NCI-H1694 (cell line): ENCODE results near the gene CCL20.

Experiments used
- DNase-seq: peaks from one replicate; lab custom pipeline; 2025; lab: John Stamatoyannopoulos, UW

Gene CCL20

DNA sequence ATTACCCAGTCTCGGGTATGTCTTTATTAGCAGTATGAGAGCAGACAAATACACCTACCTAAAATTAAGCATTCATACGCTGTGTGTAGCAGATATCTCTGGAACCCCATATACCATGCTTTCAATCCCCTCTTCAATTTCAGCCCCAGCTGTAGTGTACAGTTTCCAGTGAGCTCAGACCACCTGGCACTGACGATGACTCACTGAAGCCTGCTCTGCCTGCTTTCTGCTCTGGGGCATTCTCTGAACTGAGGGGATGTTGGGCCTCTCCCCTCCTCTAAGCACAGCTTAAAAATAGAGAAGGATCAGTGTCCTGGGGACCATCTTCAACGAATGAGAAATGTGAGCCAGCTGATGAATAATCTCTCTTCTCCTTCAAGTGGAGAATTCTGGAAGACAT, 8.7 kb upstream of the CCL20 start:
- DNase-seq, result no peak

GRCh38 chr2:227805578-227805977, 8.1 kb upstream of the CCL20 start:
- DNase-seq, result no peak

DNA sequence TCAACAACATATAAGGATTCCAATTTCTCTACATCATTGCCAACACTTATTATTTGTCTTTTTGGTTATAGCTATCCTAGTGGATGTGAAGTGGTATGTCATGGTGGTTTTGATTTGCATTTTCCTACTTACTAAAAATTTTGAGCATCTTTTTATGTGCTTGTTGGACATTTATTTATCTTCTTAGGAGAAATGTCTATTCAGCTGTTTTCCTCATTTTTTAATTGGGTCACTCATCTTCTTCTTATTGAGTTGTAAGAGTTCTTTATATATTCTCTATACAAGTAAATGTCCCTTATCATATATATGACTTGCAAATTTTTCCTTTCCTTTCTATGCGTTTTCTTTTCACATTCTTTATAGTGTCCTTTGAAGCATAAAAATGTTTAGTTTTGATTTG, 4.7 kb upstream of the CCL20 start:
- DNase-seq, result no peak

- DNase-seq, result no peak
These were observed 1.6 kb upstream of the CCL20 start for GRCh38 chr2:227812001-227812400.

DNA sequence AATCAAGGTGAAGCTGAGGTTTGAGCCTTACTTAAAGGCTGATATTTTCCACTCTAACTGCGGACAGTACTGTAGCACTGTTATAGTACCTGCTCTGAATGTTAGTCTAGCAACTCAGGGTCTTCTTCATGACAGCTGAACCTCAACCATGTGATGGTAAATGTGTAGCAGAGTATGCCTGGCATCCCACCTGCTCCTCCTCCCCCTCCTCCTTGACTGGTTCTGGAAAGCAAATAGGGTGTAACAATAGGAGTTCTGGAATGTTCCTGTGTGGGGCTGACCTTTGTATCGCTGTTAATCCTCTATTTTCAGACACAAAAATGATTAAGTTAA, 447 bp upstream of the CCL20 start:
- no peak for DNase-seq

GRCh38 chr2:227815066-227815465, 1.4 kb downstream of the CCL20 start:
- no peak for DNase-seq

DNA sequence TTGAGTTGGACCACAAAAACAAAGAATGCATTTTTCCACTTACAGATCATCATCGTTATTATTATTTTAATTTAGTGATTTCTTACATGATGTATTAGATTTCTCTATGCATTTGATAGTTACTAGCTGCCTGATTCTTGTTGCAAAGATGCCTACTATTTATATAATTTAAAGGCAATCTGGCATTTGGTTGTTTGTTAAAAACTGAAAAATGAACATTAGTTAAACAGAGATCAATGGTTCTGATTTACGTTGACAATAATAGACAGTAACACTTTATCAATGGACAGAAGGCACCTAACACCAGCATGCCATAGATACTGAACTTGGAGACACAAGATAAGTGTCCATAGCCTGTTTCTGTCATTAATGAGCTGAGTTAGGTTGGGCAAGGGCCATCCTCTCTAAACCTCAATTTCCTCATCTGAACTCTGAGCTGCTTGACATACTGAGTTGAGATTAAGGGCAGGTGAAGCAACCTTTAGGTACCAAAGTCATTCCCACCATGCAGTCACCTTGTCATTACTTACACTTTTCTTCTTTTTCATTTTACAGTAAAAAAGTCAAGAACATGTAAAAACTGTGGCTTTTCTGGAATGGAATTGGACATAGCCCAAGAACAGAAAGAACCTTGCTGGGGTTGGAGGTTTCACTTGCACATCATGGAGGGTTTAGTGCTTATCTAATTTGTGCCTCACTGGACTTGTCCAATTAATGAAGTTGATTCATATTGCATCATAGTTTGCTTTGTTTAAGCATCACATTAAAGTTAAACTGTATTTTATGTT, 3.1 kb downstream of the CCL20 start:
- no peak for DNase-seq

GRCh38 chr2:227817336-227817735, 3.7 kb downstream of the CCL20 start:
- no peak for DNase-seq

GRCh38 chr2:227817850-227818674, 4.4 kb downstream of the CCL20 start:
- no peak for DNase-seq

DNA sequence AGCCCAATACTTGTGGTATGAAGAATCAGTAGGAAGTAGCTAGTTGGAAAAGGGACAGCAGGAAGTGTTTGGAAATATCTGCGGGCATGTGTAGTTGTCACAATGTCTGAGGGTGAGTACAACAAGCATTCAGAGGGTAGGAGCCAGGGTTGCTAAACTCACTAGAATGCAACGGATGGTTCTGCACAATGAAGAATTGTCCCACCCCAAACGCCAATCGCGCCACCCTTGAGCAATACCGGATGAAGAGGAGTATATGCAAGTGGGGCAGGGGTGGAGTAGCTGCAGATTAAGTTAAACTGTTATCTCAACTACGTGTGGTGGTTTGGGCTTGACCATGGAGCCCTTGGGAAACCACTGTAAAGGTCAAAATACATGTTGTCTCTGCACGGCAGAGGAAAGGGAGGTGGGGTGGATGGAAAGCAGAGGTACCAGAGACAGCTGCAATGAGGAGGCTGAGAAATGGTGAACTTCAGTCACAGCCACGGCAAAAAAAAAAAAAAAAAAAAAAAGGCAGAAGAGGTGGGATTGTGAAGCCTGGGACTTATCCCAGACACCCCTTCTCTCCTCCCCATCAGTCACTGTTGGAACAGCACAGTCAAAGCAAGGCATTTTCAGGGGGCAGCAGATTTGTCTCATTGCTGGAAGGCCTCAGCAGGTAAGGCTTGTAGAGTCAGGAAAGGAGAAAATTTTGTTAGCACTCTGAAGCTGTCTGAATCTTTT, 5.2 kb downstream of the CCL20 start:
- DNase-seq, result no peak

DNA sequence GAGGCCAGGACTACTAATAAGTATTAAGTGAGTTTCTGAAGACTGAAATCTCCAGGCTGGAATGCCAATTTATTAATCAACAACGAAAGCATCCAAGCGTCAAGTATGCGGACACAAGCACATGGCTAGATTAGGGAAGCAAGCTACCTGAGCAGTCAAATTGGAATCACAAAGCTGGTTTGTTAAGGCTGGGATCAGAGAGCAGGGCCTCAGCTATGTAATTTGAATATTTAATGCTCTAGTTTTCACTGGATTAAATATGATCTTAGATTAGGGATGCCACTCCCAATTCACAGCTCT, 5.7 kb downstream of the CCL20 start:
- no peak for DNase-seq

DNA sequence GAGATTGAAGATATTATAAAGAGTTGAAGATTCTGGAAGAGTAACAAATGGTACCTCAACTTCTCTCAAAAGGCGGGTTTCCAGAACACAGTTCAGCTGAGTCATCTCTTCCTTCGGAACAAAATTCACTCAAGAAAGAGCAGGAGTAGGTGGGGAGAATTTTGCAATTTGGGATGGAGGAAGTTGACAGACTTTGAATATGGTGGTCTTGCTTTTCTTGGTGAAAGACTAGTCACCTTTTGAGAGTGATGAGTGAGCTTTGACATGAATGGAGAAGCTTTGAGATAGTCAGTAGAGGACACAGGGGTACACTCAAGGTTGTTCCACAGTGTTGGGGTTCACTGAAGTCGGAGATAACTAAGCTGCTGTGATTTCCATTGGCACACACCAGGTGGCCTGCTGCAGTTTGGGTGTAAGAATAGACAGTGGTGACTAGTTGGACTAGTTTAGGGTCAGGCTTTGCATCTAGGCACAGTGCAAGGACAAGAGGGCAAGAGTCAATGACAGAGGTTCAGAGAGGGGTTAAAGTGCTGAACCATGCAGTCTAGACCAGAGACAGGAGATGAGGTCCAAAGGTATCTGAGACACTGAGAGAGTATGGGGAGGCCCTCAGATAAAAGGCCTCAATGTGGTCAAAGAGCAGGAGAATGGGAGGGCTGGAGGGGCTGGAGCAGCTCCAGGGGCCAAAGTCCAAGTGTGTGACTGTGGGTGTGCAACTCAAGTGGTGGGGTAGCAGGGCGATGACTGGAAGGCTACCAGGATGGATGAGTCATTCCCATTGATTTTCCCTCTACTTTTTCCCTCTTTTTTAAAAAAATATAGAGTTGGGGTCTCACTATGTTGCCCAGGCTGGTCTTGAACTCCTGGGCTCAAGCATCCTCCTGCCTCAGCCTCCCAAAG, 7.7 kb downstream of the CCL20 start:
- DNase-seq, result no peak

DNA sequence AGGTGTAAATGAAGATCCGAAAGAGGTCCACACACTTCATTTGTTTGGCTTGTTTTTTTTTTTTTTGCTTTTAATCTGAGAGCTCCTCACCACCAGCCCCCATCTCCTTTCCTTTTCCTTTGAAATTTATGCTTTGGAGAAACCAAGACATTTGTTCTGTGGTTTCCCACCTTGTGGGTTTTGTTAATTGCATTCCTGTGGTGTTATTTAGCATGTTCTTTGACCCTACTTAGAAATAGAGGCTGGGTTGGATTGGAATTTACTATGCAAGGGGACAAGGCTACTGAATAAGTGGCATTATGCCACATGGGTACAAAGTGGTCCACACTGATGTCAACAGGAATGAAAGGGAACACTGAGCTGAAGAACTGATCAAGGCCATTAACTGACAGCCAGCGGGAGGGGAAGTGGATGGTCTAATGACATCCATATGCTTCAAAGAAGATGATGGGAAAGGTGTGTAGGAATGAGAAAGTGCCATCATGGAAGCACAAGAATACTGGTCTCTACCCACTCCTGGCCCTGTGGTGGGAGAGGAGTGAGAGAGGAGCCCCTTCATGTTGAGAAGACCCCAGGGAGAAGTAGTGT, 8.9 kb downstream of the CCL20 start:
- DNase-seq, result no peak

GRCh38 chr2:227823922-227824321, 10.3 kb downstream of the CCL20 start:
- no peak for DNase-seq

GRCh38 chr2:227824711-227825110, 11.1 kb downstream of the CCL20 start:
- DNase-seq, result no peak

DNA sequence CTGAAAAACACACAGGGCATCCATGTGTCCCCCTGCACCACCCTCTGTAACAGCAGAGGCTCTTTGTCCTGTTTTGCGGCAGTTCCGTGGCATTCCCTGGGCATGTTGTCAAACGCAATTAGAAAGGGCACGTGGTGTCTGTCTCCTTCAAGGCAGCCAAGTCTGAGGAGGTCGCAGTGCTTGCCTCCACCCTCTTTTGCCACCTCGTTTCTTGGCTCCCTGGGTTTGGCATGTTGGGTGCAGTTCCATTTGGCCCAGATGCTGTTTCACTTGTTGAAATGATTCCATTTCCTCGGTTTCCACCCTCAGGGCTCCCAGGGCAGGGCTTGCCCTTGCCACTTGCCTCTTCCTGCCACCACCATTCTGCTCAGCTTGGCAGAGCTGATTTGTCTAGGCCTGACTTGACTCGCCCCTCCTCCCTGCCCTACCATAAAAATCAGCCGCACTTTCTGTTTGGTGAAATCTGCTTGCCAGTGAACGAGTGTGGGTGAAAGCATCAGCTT, 12.4 kb downstream of the CCL20 start:
- DNase-seq, result no peak

DNA sequence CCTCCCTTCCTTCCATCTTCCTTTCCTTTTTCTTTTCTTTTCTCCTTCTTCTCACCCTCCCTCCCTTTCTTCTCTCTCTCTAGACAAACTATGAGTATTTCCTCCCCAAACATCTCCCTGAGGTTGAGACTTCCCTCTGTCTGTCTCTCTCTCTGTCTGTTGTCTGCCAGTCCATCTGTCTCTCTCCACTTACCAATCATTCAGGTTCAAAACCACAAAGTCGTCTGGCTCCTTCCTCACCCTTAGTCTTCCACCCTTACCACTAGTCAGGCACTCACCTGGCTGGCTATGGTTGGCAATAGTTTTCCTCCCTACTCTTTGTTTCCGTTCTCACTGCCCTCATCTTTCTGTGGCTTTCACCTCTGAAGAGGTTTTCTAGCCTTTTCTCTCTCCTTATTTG, 12.9 kb downstream of the CCL20 start:
- DNase-seq, result no peak

DNA sequence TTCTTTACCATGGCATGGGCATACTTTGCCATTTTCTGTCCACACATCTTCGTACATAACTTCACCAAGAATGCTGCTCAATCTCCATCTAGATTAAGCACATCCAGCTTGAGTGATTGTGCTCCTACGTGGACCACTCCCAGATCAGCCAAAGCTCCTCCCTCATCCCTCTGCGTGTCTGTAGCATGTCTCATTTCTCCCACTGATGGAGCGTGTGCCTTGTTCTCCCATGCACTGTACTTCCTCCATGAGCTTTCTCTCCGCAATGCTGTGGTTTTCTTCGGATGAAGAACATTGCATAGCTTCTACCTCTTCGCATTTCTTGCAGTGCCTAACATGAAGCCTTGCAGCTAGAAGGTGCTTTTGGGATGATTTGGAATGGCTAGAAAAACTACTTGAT, 13.5 kb downstream of the CCL20 start:
- DNase-seq, result no peak

- DNase-seq, result no peak
These were observed 14.9 kb downstream of the CCL20 start for GRCh38 chr2:227828477-227828912.

GRCh38 chr2:227829337-227829736, 15.7 kb downstream of the CCL20 start:
- DNase-seq, result no peak

GRCh38 chr2:227834423-227834822, 20.8 kb downstream of the CCL20 start:
- DNase-seq, result no peak
